Ascending aorta (tissue), 2 donors: ENCODE measurements around the gene IGFBP5. TPM values are rescaled to one million over a fixed set of nuclear protein-coding genes. Genes with fewer than 3 reads are reported as not detected.
A peak's percentile ranks its signal among the peaks of the same experiment; 100 is the strongest.

Source experiments
- DNase-seq, 2 donors: peaks; one replicate each; pipeline ENCODE4 v3.0.0-alpha.2; 2019; ENCODE audit warnings: low spot score in 2 of 2
- H3K27ac ChIP-seq, 2 donors: fragments of 200-600 bp; sonication (generic); one replicate each; pipeline ENCODE4 v1.5.1; 2016 to 2017; ENCODE audit warnings: mild to moderate bottlenecking in 1 of 2
- H3K27me3 ChIP-seq: fragments of 200-600 bp; sonication (generic); one replicate; pipeline ENCODE4 v1.5.1; 2017
- H3K36me3 ChIP-seq, 2 donors: fragments of 200-600 bp; sonication (generic); one replicate each; pipeline ENCODE4 v1.5.1; 2016
- H3K4me1 ChIP-seq, 2 donors: fragments of 200-600 bp; sonication (generic); one replicate each; pipeline ENCODE4 v1.5.1; 2016 to 2017; ENCODE audit warnings: mild to moderate bottlenecking in 1 of 2
- H3K4me3 ChIP-seq, 2 donors: fragments of 200-600 bp; sonication (generic); one replicate each; pipeline ENCODE4 v1.5.1; 2016 to 2017; ENCODE audit warnings: mild to moderate bottlenecking in 1 of 2
- H3K9me3 ChIP-seq, 2 donors: fragments of 200-600 bp; sonication (generic); one replicate each; pipeline ENCODE4 v1.5.1; 2016
- CTCF ChIP-seq, 3 experiments: fragments of 200-600 bp in 2 of 3; fragments of 450-650 bp in 1 of 3; sonication (generic) in 2 of 3; IDR thresholded peaks; one replicate each; pipeline ENCODE4 v1.5.1; 2016 to 2019; ENCODE audit warnings: antibody characterized with exemption in 3 of 3, mild to moderate bottlenecking in 1 of 3, moderate library complexity in 1 of 3
- intact Hi-C: fragments of 100-400 bp; cut with DNase I; formaldehyde crosslinking; loops from one replicate; pipeline ENCODE4 v1.15.1; 2023
- total RNA-seq: library from RNA; depleted of rRNA; stranded (reverse); fragments of >200 nt; gene quantifications from one replicate; pipeline ENCODE4 v1.1.0, GENCODE V29; 2016

The IGFBP5 gene
- total RNA-seq, 1 donor from 2014 or later: 1,280 TPM

GRCh38 chr2:216678813-216679657 lies 16.3 kb downstream of the IGFBP5 start:
- Histone ChIP-seq H3K36me3 (peaks cover 42 to 50% of the 10 kb centered on the region in 2 donors), H3K9me3 (no peaks in the 10 kb centered on the region), H3K4me1 (peaks cover 6 to 46% of the 10 kb centered on the region in 2 donors), H3K27me3 (no peaks in the 10 kb centered on the region), H3K27ac (peak overlapping the region; percentile 87 to 93), H3K4me3 (no peak overlapping the region)
- TF ChIP-seq CTCF (IDR thresholded peaks at IDR 0.05): no peak
- DNase-seq: no peak
- intact Hi-C loops: no loop called here

GRCh38 chr2:216678098-216678465 lies 17.3 kb downstream of the IGFBP5 start:
- Histone ChIP-seq H3K27ac (peak overlapping the region; percentile 87 to 93), H3K27me3 (no peaks in the 10 kb centered on the region), H3K4me3 (no peak overlapping the region), H3K9me3 (no peaks in the 10 kb centered on the region), H3K4me1 (peaks cover 6 to 36% of the 10 kb centered on the region in 2 donors), H3K36me3 (peaks cover 49 to 53% of the 10 kb centered on the region in 2 donors)
- no peak for TF ChIP-seq CTCF (IDR thresholded peaks at IDR 0.05)
- intact Hi-C loops: no loop called here
- DNase-seq: no peak

GRCh38 chr2:216677439-216678097 lies 17.8 kb downstream of the IGFBP5 start:
- peaks cover 6 to 33% of the 10 kb centered on the region in 2 donors for H3K4me1 ChIP-seq
- intact Hi-C loops: no loop called here

GRCh38 chr2:216676630-216677029 lies 18.7 kb downstream of the IGFBP5 start:
- DNase-seq: no peak
- TF ChIP-seq CTCF (IDR thresholded peaks at IDR 0.05): no peak
- Histone ChIP-seq H3K27me3 (no peaks in the 10 kb centered on the region), H3K27ac (peak overlapping the region; percentile 53 to 87), H3K4me1 (peaks cover 6 to 23% of the 10 kb centered on the region in 2 donors), H3K36me3 (peaks cover 52 to 53% of the 10 kb centered on the region in 2 donors), H3K4me3 (no peak overlapping the region), H3K9me3 (no peaks in the 10 kb centered on the region)
- intact Hi-C loops: no loop called here

More at GRCh38 chr2:216677439-216678097, 17.8 kb downstream of the IGFBP5 start:
- H3K27me3 ChIP-seq: no peaks in the 10 kb centered on the region
- no peaks in the 10 kb centered on the region for H3K9me3 ChIP-seq
- DNase-seq: no peak
- no peak overlapping the region for H3K4me3 ChIP-seq
- peak overlapping the region; percentile 53 to 87 for H3K27ac ChIP-seq
- peaks cover 52 to 53% of the 10 kb centered on the region in 2 donors for H3K36me3 ChIP-seq
- TF ChIP-seq CTCF (IDR thresholded peaks at IDR 0.05): no peak

GRCh38 chr2:216674376-216674775 lies 21.0 kb downstream of the IGFBP5 start:
- Histone ChIP-seq H3K27me3 (no peaks in the 10 kb centered on the region), H3K9me3 (no peaks in the 10 kb centered on the region), H3K27ac (peak overlapping the region; percentile 26 to 50), H3K36me3 (peaks cover 52 to 53% of the 10 kb centered on the region in 2 donors), H3K4me3 (no peak overlapping the region), H3K4me1 (peaks cover 0 to 3% of the 10 kb centered on the region in 2 donors)
- DNase-seq: no peak
- intact Hi-C loops: no loop called here
- TF ChIP-seq CTCF (IDR thresholded peaks at IDR 0.05): no peak
